Measurements from ENCODE around the gene TRIM27.
A peak's percentile ranks its signal among the peaks of the same experiment; 100 is the strongest.

TRIM27 gene

DNA sequence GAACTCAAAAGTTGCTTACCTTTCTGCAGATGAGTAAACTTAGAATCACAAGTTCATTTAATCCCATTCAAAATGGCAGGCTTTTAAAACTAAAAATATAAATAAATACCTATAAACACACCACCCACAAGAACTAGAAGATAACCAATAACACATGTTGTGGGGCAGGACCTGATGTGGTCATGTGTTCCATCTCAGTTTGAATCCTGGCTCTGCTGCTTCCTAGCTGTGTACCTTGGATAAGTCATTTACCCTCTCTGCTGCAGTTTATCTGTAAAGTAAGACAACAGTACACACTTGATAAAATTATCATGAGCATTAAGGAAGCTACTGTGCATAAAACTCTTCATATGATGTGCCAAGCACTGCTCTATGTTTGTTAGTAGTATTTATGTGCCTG, 22.0 kb downstream of the TRIM27 start:
- no peak overlapping the region for H3K27ac ChIP-seq (ENCODE audit: low read depth, low read length)
- H3K4me1 ChIP-seq (ENCODE audit: control insufficient read depth, insufficient read depth, low read length) = no peaks in the 10 kb centered on the region
- no peaks in the 10 kb centered on the region for H3K27me3 ChIP-seq (ENCODE audit: control insufficient read depth, insufficient read depth, low read length)
- no peak overlapping the region for H3K4me3 ChIP-seq (ENCODE audit: low read length)
- H3K36me3 ChIP-seq (ENCODE audit: control insufficient read depth, insufficient read depth, low read length) = peaks cover 23% of the 10 kb centered on the region
- H3K9ac ChIP-seq (ENCODE audit: low read length) = no peak overlapping the region

DNA sequence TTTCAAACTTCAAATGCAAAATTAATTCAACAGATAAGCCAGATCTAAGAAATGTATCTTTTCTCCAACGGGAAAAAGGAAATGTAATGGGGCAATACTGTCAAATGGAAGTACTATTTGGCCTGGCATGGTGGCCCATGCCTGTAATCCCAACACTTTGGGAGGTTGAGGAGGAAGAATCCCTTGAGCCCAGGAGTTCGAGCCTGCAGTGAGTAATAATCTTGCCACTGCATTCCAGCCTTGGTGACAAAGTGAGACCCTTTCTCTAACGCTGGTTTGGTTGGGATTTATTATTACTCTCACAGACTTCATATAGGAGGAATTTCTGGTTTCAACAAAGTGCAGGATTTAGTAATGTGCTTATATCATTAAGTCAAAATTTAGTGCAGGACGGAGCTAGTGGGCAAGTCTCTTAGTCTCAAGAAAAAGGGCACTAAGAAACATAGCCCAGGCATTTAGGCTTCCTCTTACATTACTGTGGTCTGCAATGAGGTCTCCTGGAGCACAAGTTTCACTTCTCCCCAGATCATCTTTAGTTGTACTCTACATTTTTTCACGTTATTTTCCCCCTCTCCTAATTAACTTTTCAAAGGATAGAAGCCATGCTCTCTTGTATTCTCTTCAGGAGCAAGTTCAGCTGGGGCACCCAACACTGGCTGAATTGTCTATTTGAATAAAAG, 23.1 kb downstream of the TRIM27 start:
- no peaks in the 10 kb centered on the region for H3K4me1 ChIP-seq (ENCODE audit: control insufficient read depth, insufficient read depth, low read length)
- no peak overlapping the region for H3K4me3 ChIP-seq (ENCODE audit: low read length)
- H3K36me3 ChIP-seq (ENCODE audit: control insufficient read depth, insufficient read depth, low read length) = peaks cover 17% of the 10 kb centered on the region
- no peak overlapping the region for H3K27ac ChIP-seq (ENCODE audit: low read depth, low read length)
- no peaks in the 10 kb centered on the region for H3K27me3 ChIP-seq (ENCODE audit: control insufficient read depth, insufficient read depth, low read length)
- H3K9ac ChIP-seq (ENCODE audit: low read length) = no peak overlapping the region

DNA sequence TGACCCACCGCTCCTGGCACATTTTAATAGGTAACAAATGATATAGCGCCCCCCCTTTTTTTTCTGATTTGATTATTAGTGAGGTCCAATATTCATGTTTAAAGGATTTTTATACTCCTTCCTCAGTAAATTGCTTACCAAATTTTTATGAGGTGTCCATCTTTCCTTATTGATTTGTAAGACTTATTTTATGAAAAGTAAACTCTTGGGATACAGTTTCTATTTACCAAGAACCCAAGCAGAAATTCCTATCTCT, 25.1 kb downstream of the TRIM27 start:
- Histone ChIP-seq H3K27ac (ENCODE audit: low read depth, low read length) (no peak overlapping the region), H3K4me3 (ENCODE audit: low read length) (no peak overlapping the region), H3K27me3 (ENCODE audit: control insufficient read depth, insufficient read depth, low read length) (no peaks in the 10 kb centered on the region)

DNA sequence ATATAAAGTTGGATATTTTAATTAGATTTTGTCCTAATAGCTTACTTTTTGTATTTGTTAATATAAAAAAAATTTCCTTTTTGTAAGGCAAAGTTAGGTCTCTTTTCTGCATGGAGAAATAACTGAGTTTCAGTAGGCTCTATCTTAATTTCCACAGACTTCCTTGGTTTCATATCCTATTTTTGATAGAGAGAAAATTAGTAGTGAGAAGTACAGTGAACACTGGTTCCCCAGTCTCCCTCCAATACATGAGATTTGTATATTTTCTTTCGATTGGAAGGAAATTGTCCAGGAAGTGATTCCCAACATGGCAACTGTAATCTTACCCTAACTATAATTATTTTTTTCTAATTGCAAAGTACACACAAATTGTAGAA, 26.4 kb downstream of the TRIM27 start:
- Histone ChIP-seq H3K27me3 (ENCODE audit: control insufficient read depth, insufficient read depth, low read length) (no peaks in the 10 kb centered on the region), H3K4me3 (ENCODE audit: low read length) (peak overlapping the region; percentile 81), H3K9ac (ENCODE audit: low read length) (no peak overlapping the region), H3K36me3 (ENCODE audit: control insufficient read depth, insufficient read depth, low read length) (no peaks in the 10 kb centered on the region), H3K4me1 (ENCODE audit: control insufficient read depth, insufficient read depth, low read length) (no peaks in the 10 kb centered on the region), H3K27ac (ENCODE audit: low read depth, low read length) (peak overlapping the region; percentile 93)

More for the DNA sequence above, 25.1 kb downstream of the TRIM27 start:
- peaks cover 8% of the 10 kb centered on the region for H3K36me3 ChIP-seq (ENCODE audit: control insufficient read depth, insufficient read depth, low read length)
- H3K4me1 ChIP-seq (ENCODE audit: control insufficient read depth, insufficient read depth, low read length) = no peaks in the 10 kb centered on the region
- no peak overlapping the region for H3K9ac ChIP-seq (ENCODE audit: low read length)

DNA sequence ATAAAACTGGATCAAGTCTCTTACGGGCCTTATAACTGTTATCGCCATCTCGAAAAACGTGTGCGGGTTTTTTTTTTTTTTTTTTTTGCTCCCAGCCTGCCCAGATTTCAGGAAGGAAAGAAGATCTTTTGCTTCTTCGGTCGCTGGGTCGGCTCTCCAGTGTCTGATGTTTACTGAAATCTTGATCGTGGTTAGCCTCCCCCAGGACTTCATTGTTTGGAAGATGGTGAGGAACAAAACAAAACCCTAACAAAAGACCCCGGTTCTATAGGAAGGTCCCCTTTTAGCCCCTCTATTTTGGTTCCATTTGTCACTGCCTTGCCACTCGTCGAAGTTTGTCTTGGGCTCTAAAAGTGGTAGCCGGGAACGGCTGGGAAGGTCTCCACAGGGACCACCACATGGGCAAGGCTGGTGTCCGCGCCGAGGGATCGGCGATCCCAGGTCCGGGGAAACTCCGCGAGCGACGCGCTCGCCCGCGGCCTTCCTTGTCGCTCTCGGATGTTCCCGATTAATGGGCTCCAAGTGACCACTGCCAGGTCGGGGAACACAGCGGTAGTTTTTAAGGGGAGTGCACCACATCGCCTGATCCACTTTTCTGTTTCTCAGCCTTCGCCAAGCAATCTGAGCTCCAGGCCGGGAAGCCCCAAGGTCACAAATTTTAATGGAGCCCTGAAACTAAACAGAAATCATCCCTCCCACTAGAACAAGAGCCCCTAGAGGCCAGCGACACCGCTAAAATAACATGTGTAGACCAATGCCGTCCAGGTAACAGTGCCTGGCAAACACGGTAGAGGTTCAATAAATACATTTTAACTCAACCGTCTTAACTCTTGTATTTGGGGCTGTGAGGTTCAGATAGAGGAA, 27.0 kb downstream of the TRIM27 start:
- H3K4me3 ChIP-seq (ENCODE audit: low read length) = peak overlapping the region; percentile 81
- no peaks in the 10 kb centered on the region for H3K27me3 ChIP-seq (ENCODE audit: control insufficient read depth, insufficient read depth, low read length)
- H3K9ac ChIP-seq (ENCODE audit: low read length) = peak overlapping the region; percentile 73
- peak overlapping the region; percentile 93 for H3K27ac ChIP-seq (ENCODE audit: low read depth, low read length)
- no peaks in the 10 kb centered on the region for H3K36me3 ChIP-seq (ENCODE audit: control insufficient read depth, insufficient read depth, low read length)
- H3K4me1 ChIP-seq (ENCODE audit: control insufficient read depth, insufficient read depth, low read length) = no peaks in the 10 kb centered on the region

DNA sequence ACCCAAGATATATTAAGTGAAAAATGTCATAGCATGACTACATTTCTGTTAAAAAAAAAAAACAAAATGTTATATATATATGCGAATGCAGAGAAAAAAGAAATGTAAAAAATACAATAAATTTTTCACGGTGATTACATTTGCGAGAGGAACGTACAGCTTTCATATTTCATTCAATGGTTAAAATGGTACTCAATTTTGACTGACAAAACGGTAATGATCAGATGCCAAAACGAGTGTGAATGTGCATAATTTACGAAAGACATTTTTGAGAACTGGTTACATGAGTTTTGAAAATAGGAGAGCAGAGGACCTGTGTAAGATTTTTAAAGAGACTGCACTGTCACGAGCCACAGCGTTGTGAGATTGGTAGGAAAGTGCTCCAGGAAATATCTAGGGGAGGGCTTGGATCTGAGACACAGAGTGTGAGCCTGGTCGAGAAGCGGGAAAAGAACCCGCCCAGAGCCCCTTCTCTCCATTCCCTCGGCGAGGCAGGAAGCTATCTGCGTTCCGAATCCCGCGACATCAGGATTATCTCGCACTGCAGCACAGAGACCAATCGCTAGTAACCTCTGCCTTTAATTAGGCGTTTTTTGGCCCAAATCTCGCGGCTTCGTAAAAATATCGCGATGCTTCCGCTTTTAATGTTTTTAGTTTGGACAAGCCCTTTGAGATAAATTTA, 28.5 kb downstream of the TRIM27 start:
- H3K36me3 ChIP-seq (ENCODE audit: control insufficient read depth, insufficient read depth, low read length) = no peaks in the 10 kb centered on the region
- no peaks in the 10 kb centered on the region for H3K4me1 ChIP-seq (ENCODE audit: control insufficient read depth, insufficient read depth, low read length)
- H3K9ac ChIP-seq (ENCODE audit: low read length) = peak overlapping the region; percentile 47
- no peaks in the 10 kb centered on the region for H3K27me3 ChIP-seq (ENCODE audit: control insufficient read depth, insufficient read depth, low read length)
- H3K4me3 ChIP-seq (ENCODE audit: low read length) = peak overlapping the region; percentile 81
- peak overlapping the region; percentile 93 for H3K27ac ChIP-seq (ENCODE audit: low read depth, low read length)

DNA sequence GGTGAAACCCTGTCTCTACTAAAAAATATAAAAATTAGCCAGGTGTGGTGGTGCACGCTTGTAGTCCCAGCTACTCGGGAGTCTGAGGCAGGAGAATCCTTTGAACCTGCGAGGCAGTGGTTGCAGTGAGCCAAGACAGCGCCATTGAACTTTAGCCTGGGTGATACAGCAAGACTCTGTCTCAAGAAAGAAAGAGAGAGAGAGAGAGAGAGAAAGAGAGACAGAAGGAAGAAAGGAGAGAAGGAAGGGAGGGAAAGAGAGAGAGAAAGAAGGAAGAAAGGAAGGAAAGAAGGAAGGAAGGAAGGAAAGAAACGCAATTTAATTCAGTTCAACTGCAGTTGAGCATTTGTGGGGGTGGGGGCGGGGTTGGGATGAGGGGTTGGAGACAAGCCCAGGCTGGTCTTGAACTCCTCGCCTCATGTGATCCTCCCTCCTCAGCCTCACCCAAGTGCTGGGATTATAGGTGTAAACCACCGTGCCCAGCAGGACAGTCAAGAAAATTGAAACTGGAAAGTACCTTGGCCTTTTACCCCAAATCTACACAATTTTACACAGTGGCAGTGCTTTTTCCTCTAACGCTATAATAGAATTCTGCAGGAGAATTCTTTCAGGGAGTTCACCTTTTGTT, 30.5 kb downstream of the TRIM27 start:
- Histone ChIP-seq H3K9ac (ENCODE audit: low read length) (no peak overlapping the region), H3K27ac (ENCODE audit: low read depth, low read length) (no peak overlapping the region), H3K4me3 (ENCODE audit: low read length) (no peak overlapping the region), H3K27me3 (ENCODE audit: control insufficient read depth, insufficient read depth, low read length) (no peaks in the 10 kb centered on the region), H3K36me3 (ENCODE audit: control insufficient read depth, insufficient read depth, low read length) (no peaks in the 10 kb centered on the region), H3K4me1 (ENCODE audit: control insufficient read depth, insufficient read depth, low read length) (no peaks in the 10 kb centered on the region)

DNA sequence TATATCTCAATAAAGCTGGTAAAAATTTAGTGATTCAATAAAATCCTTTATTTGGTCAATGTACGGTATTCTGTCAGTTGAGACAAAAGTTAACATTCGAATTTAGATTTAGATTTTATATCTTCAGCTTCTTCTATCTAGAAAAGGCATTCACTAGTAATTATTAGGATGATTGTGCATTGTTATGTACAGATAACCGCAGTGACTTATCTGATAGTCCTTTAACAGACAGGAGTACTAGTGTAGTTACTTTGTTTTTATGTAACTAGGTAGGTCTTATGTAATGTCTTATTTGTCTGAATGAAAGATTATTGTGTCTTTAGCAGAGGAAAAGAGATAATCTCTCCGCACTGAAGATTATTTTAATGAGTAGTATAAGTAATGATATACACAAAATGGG, 31.3 kb downstream of the TRIM27 start:
- H3K27ac ChIP-seq (ENCODE audit: low read depth, low read length) = no peak overlapping the region
- H3K36me3 ChIP-seq (ENCODE audit: control insufficient read depth, insufficient read depth, low read length) = no peaks in the 10 kb centered on the region
- no peak overlapping the region for H3K9ac ChIP-seq (ENCODE audit: low read length)
- H3K4me1 ChIP-seq (ENCODE audit: control insufficient read depth, insufficient read depth, low read length) = no peaks in the 10 kb centered on the region
- no peak overlapping the region for H3K4me3 ChIP-seq (ENCODE audit: low read length)
- no peaks in the 10 kb centered on the region for H3K27me3 ChIP-seq (ENCODE audit: control insufficient read depth, insufficient read depth, low read length)

DNA sequence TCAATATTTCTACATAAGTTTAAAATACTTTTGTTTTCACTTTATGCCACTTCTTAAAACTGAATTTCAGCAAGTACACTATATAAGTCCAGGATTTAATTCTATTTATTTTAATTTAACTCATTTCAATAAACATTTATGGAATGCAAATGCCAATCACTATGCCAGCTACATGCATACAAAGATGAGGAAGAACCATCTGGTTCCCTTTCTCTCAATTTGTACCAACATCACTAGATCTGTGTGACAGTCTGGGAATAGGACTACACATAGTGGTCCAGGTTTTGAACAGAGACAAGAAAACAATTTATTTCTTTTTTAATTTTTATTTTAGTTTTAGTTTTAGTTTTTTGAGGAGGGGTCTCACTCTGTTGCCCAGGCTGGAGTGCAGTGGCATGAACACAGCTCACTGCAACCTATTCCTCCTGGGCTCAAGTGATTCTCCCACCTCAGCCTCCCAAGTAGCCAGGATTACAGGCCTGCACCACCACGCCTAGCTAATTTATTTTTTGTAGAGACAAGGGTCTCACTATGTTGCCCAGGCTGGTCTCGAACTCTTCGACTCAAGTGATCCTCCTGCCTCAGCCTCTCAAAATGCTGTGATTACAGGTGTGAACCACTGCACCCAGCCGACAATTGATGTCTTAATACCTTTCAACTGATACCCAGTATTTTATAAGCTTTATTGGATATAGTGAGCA, 35.8 kb downstream of the TRIM27 start:
- Histone ChIP-seq H3K27me3 (ENCODE audit: control insufficient read depth, insufficient read depth, low read length) (no peaks in the 10 kb centered on the region), H3K36me3 (ENCODE audit: control insufficient read depth, insufficient read depth, low read length) (no peaks in the 10 kb centered on the region), H3K4me3 (ENCODE audit: low read length) (no peak overlapping the region), H3K4me1 (ENCODE audit: control insufficient read depth, insufficient read depth, low read length) (no peaks in the 10 kb centered on the region), H3K27ac (ENCODE audit: low read depth, low read length) (no peak overlapping the region), H3K9ac (ENCODE audit: low read length) (no peak overlapping the region)

DNA sequence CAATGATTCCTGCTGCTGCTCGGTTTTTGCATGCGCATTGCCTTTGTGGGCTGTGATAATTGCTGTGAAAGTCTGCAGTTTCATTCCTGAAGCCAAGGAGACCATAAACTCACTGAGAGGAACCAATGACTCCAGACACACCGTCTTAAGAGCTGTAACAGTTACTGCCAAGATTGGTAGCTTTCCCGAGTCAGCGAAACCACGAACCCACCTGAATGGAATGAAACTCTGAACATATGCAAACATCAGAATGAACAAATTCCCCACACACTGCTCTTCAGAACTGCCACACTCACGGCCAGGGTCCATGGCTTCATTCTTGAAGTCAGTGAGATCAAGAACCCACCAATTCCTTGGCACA, 37.7 kb downstream of the TRIM27 start:
- Histone ChIP-seq H3K27ac (ENCODE audit: low read depth, low read length) (no peak overlapping the region), H3K4me1 (ENCODE audit: control insufficient read depth, insufficient read depth, low read length) (no peaks in the 10 kb centered on the region), H3K9ac (ENCODE audit: low read length) (no peak overlapping the region), H3K4me3 (ENCODE audit: low read length) (no peak overlapping the region), H3K27me3 (ENCODE audit: control insufficient read depth, insufficient read depth, low read length) (no peaks in the 10 kb centered on the region), H3K36me3 (ENCODE audit: control insufficient read depth, insufficient read depth, low read length) (no peaks in the 10 kb centered on the region)

DNA sequence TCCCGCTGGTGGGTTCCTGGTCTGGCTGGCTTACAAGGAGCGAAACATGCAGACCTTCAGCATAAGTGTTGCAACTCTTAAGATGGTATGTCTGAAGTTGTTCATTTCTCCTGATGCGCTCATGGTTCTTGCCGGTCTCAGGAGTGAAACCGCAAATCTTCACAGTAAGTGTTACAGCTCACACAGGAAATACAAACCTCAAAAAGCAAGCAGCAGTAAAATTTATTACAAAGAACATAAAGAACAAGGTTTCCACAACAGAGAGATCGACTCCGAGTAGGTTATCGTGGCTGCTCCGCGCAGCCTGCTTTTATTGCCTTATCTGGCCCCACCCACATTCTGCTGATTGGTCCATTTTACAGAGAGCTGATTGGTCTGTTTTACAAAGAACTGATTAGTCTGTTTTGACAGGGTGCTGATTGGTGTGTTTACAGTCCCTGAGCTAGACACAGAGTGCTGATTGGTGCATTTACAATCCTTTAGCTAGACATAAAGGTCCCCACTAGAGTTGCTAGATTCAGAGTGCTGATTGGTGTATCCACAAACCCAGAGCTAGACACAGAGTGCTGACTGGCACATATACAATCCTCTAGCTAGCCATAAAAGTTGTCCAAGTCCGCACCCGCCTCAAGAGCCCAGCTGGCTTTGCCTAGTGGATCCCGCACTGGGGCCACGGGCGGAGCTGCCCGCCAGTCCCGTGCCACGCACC, 39.2 kb downstream of the TRIM27 start:
- Histone ChIP-seq H3K4me1 (ENCODE audit: control insufficient read depth, insufficient read depth, low read length) (no peaks in the 10 kb centered on the region), H3K36me3 (ENCODE audit: control insufficient read depth, insufficient read depth, low read length) (no peaks in the 10 kb centered on the region), H3K27ac (ENCODE audit: low read depth, low read length) (no peak overlapping the region), H3K9ac (ENCODE audit: low read length) (no peak overlapping the region), H3K27me3 (ENCODE audit: control insufficient read depth, insufficient read depth, low read length) (no peaks in the 10 kb centered on the region), H3K4me3 (ENCODE audit: low read length) (no peak overlapping the region)

Measured in rectal smooth muscle tissue (tissue), 1 donor.